ENCODE results near the gene RIPK4. TPM values are rescaled to one million over a fixed set of nuclear protein-coding genes. Genes with fewer than 3 reads are reported as not detected.

Gene RIPK4
- total RNA-seq, 2 experiments from 2014 or later, result 0.65 to 0.76 TPM

DNA sequence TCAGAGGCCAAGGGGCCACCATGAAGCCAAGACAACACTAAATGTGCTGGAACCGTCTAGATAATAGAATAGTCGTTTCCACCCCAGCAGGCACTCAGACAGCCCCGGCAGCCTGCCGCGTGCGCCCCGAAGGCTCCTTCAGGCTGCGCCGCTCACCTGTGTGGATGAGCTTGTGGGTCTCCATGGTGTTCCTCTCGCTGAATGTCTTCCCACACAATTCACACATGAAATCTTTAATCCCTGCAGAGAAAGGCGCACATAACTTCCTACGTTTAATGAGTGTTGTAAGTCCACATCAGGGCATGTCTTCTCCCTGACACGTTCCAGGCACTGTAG is 43.7 kb upstream of the RIPK4 start:
- no peak for ATAC-seq
- CTCF ChIA-PET, result no interaction called here

GRCh38 chr21:41809891-41810596 is 43.2 kb upstream of the RIPK4 start:
- TF ChIP-seq, protein P1, sequence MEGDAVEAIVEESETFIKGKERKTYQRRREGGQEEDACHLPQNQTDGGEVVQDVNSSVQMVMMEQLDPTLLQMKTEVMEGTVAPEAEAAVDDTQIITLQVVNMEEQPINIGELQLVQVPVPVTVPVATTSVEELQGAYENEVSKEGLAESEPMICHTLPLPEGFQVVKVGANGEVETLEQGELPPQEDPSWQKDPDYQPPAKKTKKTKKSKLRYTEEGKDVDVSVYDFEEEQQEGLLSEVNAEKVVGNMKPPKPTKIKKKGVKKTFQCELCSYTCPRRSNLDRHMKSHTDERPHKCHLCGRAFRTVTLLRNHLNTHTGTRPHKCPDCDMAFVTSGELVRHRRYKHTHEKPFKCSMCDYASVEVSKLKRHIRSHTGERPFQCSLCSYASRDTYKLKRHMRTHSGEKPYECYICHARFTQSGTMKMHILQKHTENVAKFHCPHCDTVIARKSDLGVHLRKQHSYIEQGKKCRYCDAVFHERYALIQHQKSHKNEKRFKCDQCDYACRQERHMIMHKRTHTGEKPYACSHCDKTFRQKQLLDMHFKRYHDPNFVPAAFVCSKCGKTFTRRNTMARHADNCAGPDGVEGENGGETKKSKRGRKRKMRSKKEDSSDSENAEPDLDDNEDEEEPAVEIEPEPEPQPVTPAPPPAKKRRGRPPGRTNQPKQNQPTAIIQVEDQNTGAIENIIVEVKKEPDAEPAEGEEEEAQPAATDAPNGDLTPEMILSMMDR (IDR thresholded peaks at IDR 0.05), result no peak
- ChIA-PET CTCF (no interaction called here), POLR2A (no interaction called here)
- no peak overlapping the region for H3K27ac Mint-ChIP-seq
- peaks cover 5% of the 10 kb centered on the region for H3K9me3 Mint-ChIP-seq
- ATAC-seq, result no peak
- H3K36me3 Mint-ChIP-seq (ENCODE audit: low read depth), result peaks cover 28% of the 10 kb centered on the region
- H3K4me1 Mint-ChIP-seq (ENCODE audit: low read depth), result peaks cover 4% of the 10 kb centered on the region
- H3K27me3 Mint-ChIP-seq, result no peaks in the 10 kb centered on the region
- no peak overlapping the region for H3K4me3 Mint-ChIP-seq
- intact Hi-C loops (cut with micrococcal nuclease), result no loop called here
- no peak for DNase-seq

More for the DNA sequence above, 43.7 kb upstream of the RIPK4 start:
- Mint-ChIP-seq H3K27me3 (no peaks in the 10 kb centered on the region), H3K9me3 (peaks cover 5% of the 10 kb centered on the region), H3K36me3 (ENCODE audit: low read depth) (peaks cover 28% of the 10 kb centered on the region), H3K27ac (no peak overlapping the region), H3K4me3 (no peak overlapping the region), H3K4me1 (ENCODE audit: low read depth) (peaks cover 2% of the 10 kb centered on the region)
- POLR2A ChIA-PET, result no interaction called here
- intact Hi-C loops (cut with micrococcal nuclease), result no loop called here
- DNase-seq, result no peak
- TF ChIP-seq, protein P1 (IDR thresholded peaks at IDR 0.05), result no peak

DNA sequence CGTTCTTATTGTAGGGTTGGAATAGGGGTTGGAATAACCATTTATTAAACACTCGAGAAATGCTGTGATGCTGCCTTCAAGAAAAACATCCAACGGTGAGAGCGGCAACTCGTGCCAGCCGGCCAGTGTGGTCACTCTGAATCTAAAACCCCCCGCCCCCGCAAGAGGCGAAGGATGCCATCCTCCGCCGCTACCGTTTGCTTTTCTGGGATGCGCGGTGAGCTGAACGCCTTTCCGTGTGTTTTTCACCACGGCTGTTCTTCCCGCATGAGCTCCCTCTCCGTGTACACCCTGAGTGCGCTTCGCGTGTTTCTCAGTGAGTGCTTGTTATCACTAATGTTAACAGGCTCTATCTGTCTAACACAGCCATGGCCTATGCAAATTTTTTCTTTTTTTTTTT is 42.0 kb upstream of the RIPK4 start:
- CTCF ChIA-PET, result no interaction called here
- TF ChIP-seq, protein P1 (IDR thresholded peaks at IDR 0.05), result no peak
- Mint-ChIP-seq H3K4me3 (no peak overlapping the region), H3K36me3 (ENCODE audit: low read depth) (peaks cover 28% of the 10 kb centered on the region), H3K4me1 (ENCODE audit: low read depth) (peaks cover 4% of the 10 kb centered on the region), H3K27ac (no peak overlapping the region), H3K27me3 (no peaks in the 10 kb centered on the region), H3K9me3 (peaks cover 5% of the 10 kb centered on the region)
- ATAC-seq (no peak), DNase-seq (no peak)
- POLR2A ChIA-PET, result no interaction called here
- intact Hi-C loops (cut with micrococcal nuclease), result no loop called here

- DNase-seq, result no peak
- CTCF ChIA-PET, result no interaction called here
Measured at GRCh38 chr21:41808094-41808493, 41.2 kb upstream of the RIPK4 start.

GRCh38 chr21:41806773-41807172 is 39.9 kb upstream of the RIPK4 start:
- TF ChIP-seq, protein P1 (IDR thresholded peaks at IDR 0.05), result no peak
- Mint-ChIP-seq H3K27ac (peak overlapping the region; percentile 64), H3K9me3 (peaks cover 5% of the 10 kb centered on the region), H3K4me1 (ENCODE audit: low read depth) (peaks cover 4% of the 10 kb centered on the region), H3K27me3 (no peaks in the 10 kb centered on the region), H3K4me3 (no peak overlapping the region), H3K36me3 (ENCODE audit: low read depth) (peaks cover 26% of the 10 kb centered on the region)
- ATAC-seq (no peak), DNase-seq (no peak)
- CTCF ChIA-PET, result no interaction called here
- POLR2A ChIA-PET, result no interaction called here
- intact Hi-C loops (cut with micrococcal nuclease), result no loop called here

More at GRCh38 chr21:41808094-41808493, 41.2 kb upstream of the RIPK4 start:
- Mint-ChIP-seq H3K9me3 (peaks cover 5% of the 10 kb centered on the region), H3K27me3 (no peaks in the 10 kb centered on the region), H3K4me1 (ENCODE audit: low read depth) (peaks cover 4% of the 10 kb centered on the region), H3K36me3 (ENCODE audit: low read depth) (peaks cover 28% of the 10 kb centered on the region), H3K4me3 (no peak overlapping the region), H3K27ac (no peak overlapping the region)
- POLR2A ChIA-PET, result no interaction called here
- TF ChIP-seq, protein P1 (IDR thresholded peaks at IDR 0.05), result no peak
- ATAC-seq, result no peak
- intact Hi-C loops (cut with micrococcal nuclease), result no loop called here

All from activated CD8-positive, alpha-beta T cell treated with anti-CD3 and anti-CD28 coated beads for 36 hours (primary cell).